ENCODE results near the gene KCNJ9. TPM values are rescaled to one million over a fixed set of nuclear protein-coding genes. Genes with fewer than 3 reads are reported as not detected.

Gene KCNJ9
- total and polyA plus RNA-seq, 2 of the 13 experiments (the other 11 are each of a cell fraction or from before 2014, with no cell fraction given), result not detected

- peak; percentile 99 for TF ChIP-seq PATZ1 (CRISPR knock-in tag; IDR thresholded peaks at IDR 0.05)
- TF ChIP-seq SMAD1 (CRISPR knock-in tag; IDR thresholded peaks at IDR 0.05; ENCODE audit: borderline replicate concordance, low read depth), result 0 out of 2 replicates have a peak, but pooled peaks have one; percentile 48
- no peak for TF ChIP-seq FOSL1 (CRISPR knock-in tag; IDR thresholded peaks at IDR 0.05; ENCODE audit: borderline replicate concordance)
- TF ChIP-seq IKZF4 (CRISPR knock-in tag; IDR thresholded peaks at IDR 0.05; ENCODE audit: borderline replicate concordance, low read depth, not compliant biosample characterization), result peak; percentile 34
- TF ChIP-seq XRCC5 (optimal IDR thresholded peaks at IDR 0.05; ENCODE audit: low read length), result peak; percentile 65
- peak; percentile 95 for TF ChIP-seq TFAP4 (IDR thresholded peaks at IDR 0.05; ENCODE audit: borderline replicate concordance, low read depth)
- TF ChIP-seq POLR2G (IDR thresholded peaks at IDR 0.05; ENCODE audit: low read depth, low read length), result no peak; the same call in 1 of the 2 replicates
- TF ChIP-seq MEIS1 (CRISPR knock-in tag; IDR thresholded peaks at IDR 0.05; ENCODE audit: borderline replicate concordance), result no peak
- no peak for TF ChIP-seq ZNF30 (CRISPR knock-in tag; IDR thresholded peaks at IDR 0.05)
- TF ChIP-seq PBX3 (CRISPR knock-in tag; IDR thresholded peaks at IDR 0.05; ENCODE audit: borderline replicate concordance), result no peak
- TF ChIP-seq SALL1 (CRISPR knock-in tag; IDR thresholded peaks at IDR 0.05), result peak; percentile 19; the same call in 1 of the 2 replicates
Observed at GRCh38 chr1:160046494-160047110, 34.7 kb upstream of the KCNJ9 start (continued).
